Smooth muscle cell (in vitro differentiated cells): ENCODE results near the gene RGS12. TPM values are rescaled to one million over a fixed set of nuclear protein-coding genes. Genes with fewer than 3 reads are reported as not detected.

ENCODE experiments used
- DNase-seq: peaks from one replicate; lab custom pipeline; 2025; ENCODE audit not compliant: unreplicated experiment; lab: John Stamatoyannopoulos, UW
- H2AFZ ChIP-seq: fragments of 200-600 bp; sonication (generic); 2 replicates; pipeline ENCODE4 v1.6.0; 2016; ENCODE audit warnings: antibody characterized with exemption, low read depth, mild to moderate bottlenecking
- H3F3A ChIP-seq: fragments of 200-600 bp; sonication (generic); 2 replicates; pipeline ENCODE4 v1.6.0; 2017; ENCODE audit warnings: antibody characterized with exemption, low read depth
- H3K27ac ChIP-seq: fragments of 200-600 bp; sonication (generic); 2 replicates; pipeline ENCODE4 v1.5.1; 2016; ENCODE audit warnings: low read depth, mild to moderate bottlenecking
- H3K27me3 ChIP-seq: fragments of 200-600 bp; sonication (generic); 2 replicates; pipeline ENCODE4 v1.6.1; 2016; ENCODE audit warnings: low read depth, mild to moderate bottlenecking
- H3K36me3 ChIP-seq: fragments of 200-600 bp; sonication (generic); 2 replicates; pipeline ENCODE4 v1.5.1; 2016; ENCODE audit warnings: low read depth
- H3K4me1 ChIP-seq: fragments of 200-600 bp; sonication (generic); 2 replicates; pipeline ENCODE4 v1.5.1; 2016; ENCODE audit warnings: low read depth
- H3K4me2 ChIP-seq: fragments of 200-600 bp; sonication (generic); 2 replicates; pipeline ENCODE4 v1.6.0; 2016; ENCODE audit warnings: mild to moderate bottlenecking
- H3K4me3 ChIP-seq: fragments of 200-600 bp; sonication (generic); 2 replicates; pipeline ENCODE4 v1.5.1; 2016; ENCODE audit warnings: mild to moderate bottlenecking
- H3K79me2 ChIP-seq: fragments of 200-600 bp; sonication (generic); 2 replicates; pipeline ENCODE4 v1.6.0; 2016; ENCODE audit warnings: low read depth, mild to moderate bottlenecking
- H3K9ac ChIP-seq: fragments of 200-600 bp; sonication (generic); 2 replicates; pipeline ENCODE4 v1.6.0; 2016; ENCODE audit warnings: low read depth
- H3K9me3 ChIP-seq: fragments of 200-600 bp; sonication (generic); replicated peaks from 2 replicates; pipeline ENCODE4 v1.5.1; 2016; ENCODE audit warnings: low read depth
- H4K20me1 ChIP-seq: fragments of 200-600 bp; sonication (generic); 2 replicates; pipeline ENCODE4 v1.6.0; 2016; ENCODE audit warnings: low read depth
- CTCF ChIP-seq: fragments of 200-600 bp; sonication (generic); IDR thresholded peaks from 2 replicates; pipeline ENCODE4 v1.5.1; 2017; ENCODE audit warnings: borderline replicate concordance, mild to moderate bottlenecking, antibody characterized with exemption; ENCODE audit not compliant: insufficient read depth, poor library complexity, severe bottlenecking
- WGBS: methylation state at CpG from one replicate; pipeline ENCODE4 v1.1.7; 2016; ENCODE audit warnings: low lambda C conversion rate; 5-methylcytosine and 5-hydroxymethylcytosine counted together
- polyA plus RNA-seq: library from polyadenylated mRNA; unstranded; fragments of >200 nt; fragmentation: Nextera tagmentation; extraction: Ambion mirVana; gene quantifications from 2 replicates; pipeline ENCODE4 v1.2.1, GENCODE V29; 2016
- total RNA-seq: library from RNA; depleted of rRNA; stranded (reverse); fragments of >200 nt; gene quantifications from 2 replicates; pipeline ENCODE4 v1.2.3, GENCODE V29; 2014

Gene RGS12
- total and polyA plus RNA-seq, 2 experiments from 2014 or later = 20.5 to 28.5 TPM

- DNase-seq = no peak
- Histone ChIP-seq H3K4me1 (peaks cover 21% of the 10 kb centered on the region), H3F3A (no peaks in the 10 kb centered on the region), H3K9me3 (no peaks in the 10 kb centered on the region), H3K79me2 (peaks cover 22% of the 10 kb centered on the region), H3K27me3 (no peaks in the 10 kb centered on the region), H3K36me3 (no peaks in the 10 kb centered on the region), H3K4me3 (no peak overlapping the region), H3K4me2 (no peak overlapping the region), H3K9ac (no peak overlapping the region), H4K20me1 (peaks cover 79% of the 10 kb centered on the region), H3K27ac (no peak overlapping the region), H2AFZ (no peak overlapping the region)
- WGBS = 76% methylated on average over 18 of the region's 18 CpGs
- TF ChIP-seq CTCF = no peak
These were observed 31.4 kb downstream of the RGS12 start for GRCh38 chr4:3324093-3324815.

GRCh38 chr4:3328814-3329663 lies 36.2 kb downstream of the RGS12 start:
- Histone ChIP-seq H3K4me3 (no peak overlapping the region), H3K27me3 (no peaks in the 10 kb centered on the region), H3K4me2 (no peak overlapping the region), H3K79me2 (peaks cover 11% of the 10 kb centered on the region), H2AFZ (no peak overlapping the region), H3K27ac (no peak overlapping the region), H3K9me3 (no peaks in the 10 kb centered on the region), H3K9ac (no peak overlapping the region), H4K20me1 (peaks cover 76% of the 10 kb centered on the region), H3K4me1 (no peaks in the 10 kb centered on the region), H3K36me3 (no peaks in the 10 kb centered on the region), H3F3A (no peaks in the 10 kb centered on the region)
- no peak for TF ChIP-seq CTCF
- 95% methylated on average over 10 of the region's 10 CpGs for WGBS
- no peak for DNase-seq

GRCh38 chr4:3329887-3330286 lies 37.1 kb downstream of the RGS12 start:
- peaks cover 11% of the 10 kb centered on the region for H3K79me2 ChIP-seq

More at GRCh38 chr4:3329887-3330286, 37.1 kb downstream of the RGS12 start:
- Histone ChIP-seq H3K9me3 (no peaks in the 10 kb centered on the region), H3K4me2 (no peak overlapping the region), H3K4me1 (no peaks in the 10 kb centered on the region), H3K27ac (no peak overlapping the region), H4K20me1 (peaks cover 76% of the 10 kb centered on the region), H3K4me3 (no peak overlapping the region), H3F3A (no peaks in the 10 kb centered on the region), H2AFZ (no peak overlapping the region), H3K9ac (no peak overlapping the region), H3K27me3 (no peaks in the 10 kb centered on the region), H3K36me3 (no peaks in the 10 kb centered on the region)
- no peak for DNase-seq
- TF ChIP-seq CTCF = no peak
- WGBS = 94% methylated on average over 3 of the region's 3 CpGs
